Effector CD4-positive, alpha-beta T cell (primary cell): Measurements from ENCODE around the gene CDC25A.
A peak's percentile ranks its signal among the peaks of the same experiment; 100 is the strongest.
"Not testable (repeated sequence)": the region's sequence is repeated elsewhere in the genome, so short reads cannot be mapped to it uniquely, and the experiment has no call there.

Experiments used
- DNase-seq: peaks from one replicate; pipeline ENCODE4 v3.0.0-alpha.2; 2020
- total RNA-seq: gene quantifications from one replicate; lab custom pipeline; 2026; lab: John Stamatoyannopoulos, UW

The CDC25A gene
- total RNA-seq = 2.3 reads per million, percentile 5 among the genes with 10 or more reads in this experiment

GRCh38 chr3:48188266-48189201 lies at the start of gene CDC25A:
Gene CDC25A, minus strand, starts transcription at chr3:48188417. Its CDS starts 470 bp downstream, at chr3:48187947.
- peak; percentile 87 for DNase-seq

GRCh38 chr3:48236531-48236930 lies 48.3 kb upstream of the CDC25A start:
- no peak for DNase-seq

GRCh38 chr3:48233542-48233941 lies 45.3 kb upstream of the CDC25A start:
- DNase-seq = no peak

- DNase-seq = peak; percentile 28
Observed at GRCh38 chr3:48232734-48233133, 44.5 kb upstream of the CDC25A start.

GRCh38 chr3:48232232-48232631 lies 44.0 kb upstream of the CDC25A start:
- no peak for DNase-seq

- no peak for DNase-seq
Observed at GRCh38 chr3:48226939-48227338, 38.7 kb upstream of the CDC25A start.

- DNase-seq = no peak
Observed at GRCh38 chr3:48225587-48225986, 37.4 kb upstream of the CDC25A start.

GRCh38 chr3:48222616-48223513 lies 34.6 kb upstream of the CDC25A start, which contains the start of gene CAMP:
Gene CAMP, plus strand, starts transcription at chr3:48223495. Its CDS starts 17 bp downstream, at chr3:48223512.
- no peak for DNase-seq

- no peak for DNase-seq
Observed at GRCh38 chr3:48220746-48221145, 32.5 kb upstream of the CDC25A start.

- no peak for DNase-seq
Observed at GRCh38 chr3:48219543-48219942, 31.3 kb upstream of the CDC25A start.

GRCh38 chr3:48218537-48218936 lies 30.3 kb upstream of the CDC25A start:
- no peak for DNase-seq

GRCh38 chr3:48217449-48217848 lies 29.2 kb upstream of the CDC25A start:
- DNase-seq = no peak

- no peak for DNase-seq
Observed at GRCh38 chr3:48215876-48216275, 27.7 kb upstream of the CDC25A start.

GRCh38 chr3:48215466-48215865 lies 27.2 kb upstream of the CDC25A start:
- DNase-seq = no peak

- no peak for DNase-seq
Observed at GRCh38 chr3:48215019-48215418, 26.8 kb upstream of the CDC25A start.

GRCh38 chr3:48214225-48214624 lies 26.0 kb upstream of the CDC25A start:
- no peak for DNase-seq

- not testable (repeated sequence) for DNase-seq
Observed at GRCh38 chr3:48211776-48212175, 23.6 kb upstream of the CDC25A start.

- not testable (repeated sequence) for DNase-seq
Observed at GRCh38 chr3:48210534-48210933, 22.3 kb upstream of the CDC25A start.

GRCh38 chr3:48209445-48209844 lies 21.2 kb upstream of the CDC25A start:
- no peak for DNase-seq

- no peak for DNase-seq
Observed at GRCh38 chr3:48208076-48208475, 19.9 kb upstream of the CDC25A start.

- DNase-seq = no peak
Observed at GRCh38 chr3:48202632-48203031, 14.4 kb upstream of the CDC25A start.

- DNase-seq = no peak
Observed at GRCh38 chr3:48199117-48199516, 10.9 kb upstream of the CDC25A start.

GRCh38 chr3:48196611-48197010 lies 8.4 kb upstream of the CDC25A start:
- no peak for DNase-seq
